SH-SY5Y (cell line): ENCODE measurements around the gene TRABD2B.

Experiments used
- GATA2 ChIP-seq: IDR thresholded peaks from 2 replicates; pipeline ENCODE4 v1.6.1; 2011; ENCODE audit warnings: mild to moderate bottlenecking, low read depth, low read length
- GATA3 ChIP-seq: IDR thresholded peaks from 2 replicates; pipeline ENCODE4 v1.6.1; 2011; ENCODE audit warnings: low read depth, mild to moderate bottlenecking, low read length, moderate library complexity

DNA sequence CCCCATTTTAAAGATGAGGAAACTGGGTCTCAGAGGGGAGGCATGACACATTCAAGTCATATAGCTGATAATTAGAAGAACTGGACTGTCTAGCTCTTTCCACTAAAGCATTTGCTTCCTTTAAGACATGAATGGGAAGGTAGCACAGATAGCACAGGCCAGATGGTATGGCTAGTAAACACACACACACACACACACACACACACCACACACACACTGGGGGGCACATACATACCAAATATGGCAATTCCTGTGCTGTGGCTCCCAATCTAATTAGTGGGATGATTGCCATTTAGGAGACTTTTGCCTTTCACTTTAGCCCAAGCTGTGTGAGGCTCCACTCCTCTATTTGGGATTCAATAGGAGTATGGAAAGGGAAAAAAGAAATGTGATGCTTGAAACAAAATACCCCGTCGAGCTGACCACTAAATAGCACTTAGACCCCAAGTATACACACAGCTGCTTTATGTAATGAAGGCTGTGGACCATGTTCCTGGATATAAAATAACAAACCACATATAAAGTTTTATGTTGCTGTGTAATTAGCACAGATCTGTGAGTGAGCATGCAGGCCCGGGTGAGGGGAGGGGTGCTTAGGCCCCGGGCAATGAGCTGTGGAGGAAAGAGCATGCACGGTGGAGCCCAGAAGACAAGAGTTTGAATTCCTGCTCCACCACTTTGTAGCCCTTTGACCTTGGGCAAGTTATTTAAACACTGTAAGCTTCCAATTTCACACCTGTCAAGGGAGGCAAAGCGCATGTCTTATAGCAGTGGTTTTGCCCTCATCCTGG lies 6.8 kb upstream of the TRABD2B start:
- TF ChIP-seq GATA2 (no peak), GATA3 (no peak)
